Nephron progenitor cell (in vitro differentiated cells): ENCODE results near the gene XKR3.

ENCODE experiments used
- DNase-seq: peaks from one replicate; pipeline ENCODE4 v3.0.0; 2021
- H3K27ac Mint-ChIP-seq: 2 replicates; pipeline ENCODE4 v1.8.0; 2021; ENCODE audit warnings: mild to moderate bottlenecking, moderate library complexity, mixed read lengths
- H3K27me3 Mint-ChIP-seq: 2 replicates; pipeline ENCODE4 v1.8.0; 2021; ENCODE audit warnings: mild to moderate bottlenecking, low read depth, mixed read lengths; ENCODE audit not compliant: poor library complexity
- H3K36me3 Mint-ChIP-seq: 2 replicates; pipeline ENCODE4 v1.8.0; 2021; ENCODE audit warnings: low read depth, mixed read lengths
- H3K4me1 Mint-ChIP-seq: 2 replicates; pipeline ENCODE4 v1.8.0; 2021; ENCODE audit warnings: mixed read lengths
- H3K4me3 Mint-ChIP-seq: 2 replicates; pipeline ENCODE4 v1.8.0; 2021; ENCODE audit warnings: mild to moderate bottlenecking, moderate library complexity, mixed read lengths
- H3K9me3 Mint-ChIP-seq: 2 replicates; pipeline ENCODE4 v1.8.0; 2021; ENCODE audit warnings: mild to moderate bottlenecking, moderate library complexity, mixed read lengths
- CTCF ChIP-seq: fragments of 200-600 bp; sonication (generic); IDR thresholded peaks from 2 replicates; pipeline ENCODE4 v1.5.0; 2021; ENCODE audit warnings: antibody characterized with exemption

XKR3 gene

DNA sequence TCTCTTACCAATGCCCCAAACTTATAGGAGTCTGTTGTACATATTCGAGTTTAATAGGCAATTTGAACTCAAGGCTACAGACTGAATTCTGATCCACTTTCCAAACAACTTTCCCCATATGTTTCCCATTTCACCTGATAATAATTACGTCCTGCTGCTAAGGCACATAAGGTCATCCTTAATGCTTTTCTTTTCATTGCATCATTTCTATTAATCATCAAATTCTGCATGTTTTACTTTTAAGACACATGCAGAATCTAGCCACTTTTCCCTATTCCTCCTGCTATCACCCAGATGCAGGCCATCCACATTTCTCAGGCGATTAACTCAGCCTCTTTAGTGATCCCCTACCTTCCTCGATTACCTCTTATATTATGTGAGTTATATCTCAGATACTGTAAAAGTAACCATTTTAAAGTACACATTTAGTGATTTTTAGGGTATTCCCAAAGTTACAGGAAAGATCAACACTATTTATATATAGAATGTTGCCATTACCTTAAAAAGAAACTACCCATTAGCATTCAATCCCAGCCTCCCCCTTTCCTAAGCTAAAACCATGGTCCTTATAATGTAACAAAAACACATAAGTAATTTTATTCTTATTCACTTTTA lies 14.9 kb downstream of the XKR3 start:
- Mint-ChIP-seq H3K27ac (no peak overlapping the region), H3K9me3 (peaks cover 63% of the 10 kb centered on the region), H3K36me3 (no peaks in the 10 kb centered on the region), H3K4me3 (no peak overlapping the region), H3K4me1 (no peaks in the 10 kb centered on the region), H3K27me3 (peaks cover 9% of the 10 kb centered on the region)
- DNase-seq = no peak
- no peak for TF ChIP-seq CTCF

GRCh38 chr22:16808744-16809143 lies 16.5 kb downstream of the XKR3 start:
- no peak for TF ChIP-seq CTCF
- Mint-ChIP-seq H3K36me3 (no peaks in the 10 kb centered on the region), H3K4me3 (no peak overlapping the region), H3K9me3 (peaks cover 62% of the 10 kb centered on the region), H3K27ac (no peak overlapping the region), H3K27me3 (peaks cover 9% of the 10 kb centered on the region), H3K4me1 (no peaks in the 10 kb centered on the region)
- no peak for DNase-seq

- no peak for TF ChIP-seq CTCF
- Mint-ChIP-seq H3K27ac (no peak overlapping the region), H3K9me3 (peaks cover 61% of the 10 kb centered on the region), H3K4me1 (no peaks in the 10 kb centered on the region), H3K27me3 (peaks cover 9% of the 10 kb centered on the region), H3K4me3 (no peak overlapping the region), H3K36me3 (no peaks in the 10 kb centered on the region)
- DNase-seq = no peak
These were observed 18.1 kb downstream of the XKR3 start for GRCh38 chr22:16807109-16807508.

DNA sequence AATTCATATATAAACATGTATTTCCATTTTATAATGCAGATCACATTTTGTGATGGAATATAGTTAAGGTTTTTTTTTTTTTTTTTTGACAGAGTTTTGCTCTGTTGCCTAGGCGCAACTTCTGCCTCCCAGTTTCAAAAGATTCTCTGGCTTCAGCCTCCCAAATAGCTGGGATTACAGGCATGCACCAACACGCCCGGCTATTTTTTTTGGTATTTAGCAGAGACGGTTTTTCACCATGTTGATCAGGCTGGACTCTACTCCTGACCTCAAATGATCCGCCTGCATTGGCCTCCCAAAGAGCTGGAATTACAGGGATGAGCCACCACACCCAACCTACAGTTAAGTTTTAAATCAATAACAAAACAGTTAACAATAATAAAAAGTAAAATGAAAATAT lies 18.8 kb downstream of the XKR3 start:
- DNase-seq = no peak
- H3K4me3 Mint-ChIP-seq = no peak overlapping the region
- H3K27ac Mint-ChIP-seq = no peak overlapping the region
- peaks cover 5% of the 10 kb centered on the region for H3K27me3 Mint-ChIP-seq
- H3K4me1 Mint-ChIP-seq = no peaks in the 10 kb centered on the region
- peaks cover 60% of the 10 kb centered on the region for H3K9me3 Mint-ChIP-seq
- no peaks in the 10 kb centered on the region for H3K36me3 Mint-ChIP-seq
- no peak for TF ChIP-seq CTCF

DNA sequence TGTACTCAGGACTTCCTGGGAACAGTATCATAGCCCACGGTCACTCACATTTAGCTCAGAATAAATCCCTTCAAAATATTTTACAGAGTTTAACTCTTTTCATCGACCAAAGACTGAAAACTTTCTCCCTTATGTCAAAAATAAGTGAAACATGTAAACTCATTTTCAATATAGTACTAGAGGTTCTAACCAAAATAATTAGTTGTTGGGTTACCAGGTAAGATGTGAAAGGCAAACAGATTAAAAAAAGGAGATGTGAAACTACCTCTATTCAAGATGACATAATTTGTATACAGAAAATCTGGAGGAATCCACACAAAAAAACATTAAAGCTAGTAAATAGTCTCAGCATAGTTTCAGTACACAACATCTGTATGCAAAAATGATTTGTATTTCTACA lies 20.3 kb downstream of the XKR3 start:
- no peak for TF ChIP-seq CTCF
- H3K4me3 Mint-ChIP-seq = no peak overlapping the region

DNA sequence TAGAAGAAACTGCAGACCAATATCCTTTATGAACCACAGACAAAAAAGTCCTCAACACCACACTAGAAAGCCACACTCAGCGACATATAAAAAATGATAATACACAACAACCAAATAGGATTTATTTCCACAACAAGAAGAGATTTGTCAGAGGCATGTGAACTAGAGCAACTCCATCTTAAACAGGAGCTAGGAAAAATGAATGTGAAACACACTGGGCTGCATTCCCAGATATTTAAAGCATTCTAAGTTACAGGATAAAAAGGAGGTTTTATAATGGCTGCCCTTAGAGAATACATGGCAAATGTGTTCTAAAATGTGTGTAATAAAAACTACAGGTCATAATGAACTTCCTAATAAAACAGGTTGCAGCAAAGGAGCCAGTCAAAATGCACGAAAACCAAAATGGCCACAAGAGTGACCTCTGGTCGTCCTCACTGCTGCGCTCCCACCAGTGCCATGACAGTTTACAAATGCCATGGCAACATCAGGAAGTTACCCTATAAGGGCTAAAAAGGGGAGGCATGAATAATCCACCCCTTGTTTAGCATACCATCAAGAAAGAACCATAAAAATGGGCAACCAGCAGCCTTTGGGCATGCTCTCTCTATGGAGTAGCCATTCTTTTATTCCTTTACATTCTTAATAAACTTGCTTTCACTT lies 21.8 kb downstream of the XKR3 start:
- Mint-ChIP-seq H3K36me3 (no peaks in the 10 kb centered on the region), H3K27me3 (peaks cover 3% of the 10 kb centered on the region), H3K4me3 (no peak overlapping the region), H3K9me3 (peaks cover 63% of the 10 kb centered on the region), H3K4me1 (no peaks in the 10 kb centered on the region), H3K27ac (no peak overlapping the region)
- DNase-seq = no peak
- no peak for TF ChIP-seq CTCF

More for the DNA sequence above, 20.3 kb downstream of the XKR3 start:
- no peaks in the 10 kb centered on the region for H3K4me1 Mint-ChIP-seq
- no peaks in the 10 kb centered on the region for H3K36me3 Mint-ChIP-seq
- peaks cover 61% of the 10 kb centered on the region for H3K9me3 Mint-ChIP-seq
- no peak overlapping the region for H3K27ac Mint-ChIP-seq
- no peak for DNase-seq
- peaks cover 3% of the 10 kb centered on the region for H3K27me3 Mint-ChIP-seq
